Measurements from ENCODE around the gene MYL10.

DNA sequence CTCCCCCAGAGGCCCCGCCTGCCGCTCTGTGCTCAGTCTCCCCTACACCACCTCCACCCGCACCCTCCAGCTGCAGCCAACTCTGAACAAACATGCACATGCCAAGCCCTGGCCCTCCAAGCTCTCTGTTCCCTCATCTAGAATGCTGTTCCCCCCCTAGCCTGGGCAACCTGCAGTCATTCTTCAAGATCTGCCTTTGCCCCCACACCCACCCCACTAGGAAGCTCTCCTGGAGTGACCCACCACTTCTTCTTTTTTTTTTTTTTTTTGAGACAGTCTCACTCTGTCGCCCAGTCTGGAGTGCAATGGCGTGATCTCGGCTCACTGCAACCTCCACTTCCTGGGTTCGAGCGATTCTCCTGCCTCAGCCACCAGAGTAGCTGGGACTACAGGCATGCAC lies 13.7 kb downstream of the MYL10 start:
- TF ChIP-seq, protein P1, sequence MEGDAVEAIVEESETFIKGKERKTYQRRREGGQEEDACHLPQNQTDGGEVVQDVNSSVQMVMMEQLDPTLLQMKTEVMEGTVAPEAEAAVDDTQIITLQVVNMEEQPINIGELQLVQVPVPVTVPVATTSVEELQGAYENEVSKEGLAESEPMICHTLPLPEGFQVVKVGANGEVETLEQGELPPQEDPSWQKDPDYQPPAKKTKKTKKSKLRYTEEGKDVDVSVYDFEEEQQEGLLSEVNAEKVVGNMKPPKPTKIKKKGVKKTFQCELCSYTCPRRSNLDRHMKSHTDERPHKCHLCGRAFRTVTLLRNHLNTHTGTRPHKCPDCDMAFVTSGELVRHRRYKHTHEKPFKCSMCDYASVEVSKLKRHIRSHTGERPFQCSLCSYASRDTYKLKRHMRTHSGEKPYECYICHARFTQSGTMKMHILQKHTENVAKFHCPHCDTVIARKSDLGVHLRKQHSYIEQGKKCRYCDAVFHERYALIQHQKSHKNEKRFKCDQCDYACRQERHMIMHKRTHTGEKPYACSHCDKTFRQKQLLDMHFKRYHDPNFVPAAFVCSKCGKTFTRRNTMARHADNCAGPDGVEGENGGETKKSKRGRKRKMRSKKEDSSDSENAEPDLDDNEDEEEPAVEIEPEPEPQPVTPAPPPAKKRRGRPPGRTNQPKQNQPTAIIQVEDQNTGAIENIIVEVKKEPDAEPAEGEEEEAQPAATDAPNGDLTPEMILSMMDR (IDR thresholded peaks at IDR 0.05), result no peak
- no peak for TF ChIP-seq POLR2A (IDR thresholded peaks at IDR 0.05)

All from body of pancreas (tissue), 4 donors.